ENCODE measurements around the gene SORL1. TPM values are rescaled to one million over a fixed set of nuclear protein-coding genes. Genes with fewer than 3 reads are reported as not detected.

The SORL1 gene
- total RNA-seq, 1 experiment from 2014 or later = 6.1 TPM

- CTCF ChIA-PET = interaction anchor here (0.6 kb wide), 1 partner anchor 50 kb away, joined by 3 read pairs; no protein-coding TSS in a partner anchor
- Mint-ChIP-seq H3K27ac (ENCODE audit: unreplicated experiment) (no peak overlapping the region), H3K27me3 (ENCODE audit: unreplicated experiment) (no peaks in the 10 kb centered on the region), H3K4me3 (ENCODE audit: low read depth, unreplicated experiment) (no peak overlapping the region), H3K9me3 (ENCODE audit: low read depth, unreplicated experiment) (no peaks in the 10 kb centered on the region), H3K36me3 (ENCODE audit: insufficient read depth, unreplicated experiment) (no peaks in the 10 kb centered on the region), H3K4me1 (ENCODE audit: low read depth, unreplicated experiment) (no peaks in the 10 kb centered on the region)
- intact Hi-C loops (cut with micrococcal nuclease; ENCODE audit: unreplicated experiment) = no loop called here
- no peak for DNase-seq
- TF ChIP-seq CTCF (IDR thresholded peaks at IDR 0.05; ENCODE audit: unreplicated experiment) = no peak
- BruUV-seq (replicated peaks) = no TSS peak
Observed at GRCh38 chr11:121544956-121545355, 92.8 kb downstream of the SORL1 start.

GRCh38 chr11:121547574-121547973 is 95.5 kb downstream of the SORL1 start:
- intact Hi-C loops (cut with micrococcal nuclease; ENCODE audit: unreplicated experiment) = no loop called here
- CTCF ChIA-PET = no interaction called here
- no peaks in the 10 kb centered on the region for H3K9me3 Mint-ChIP-seq (ENCODE audit: low read depth, unreplicated experiment)
- H3K27ac Mint-ChIP-seq (ENCODE audit: unreplicated experiment) = no peak overlapping the region
- BruUV-seq (replicated peaks) = no TSS peak
- no peaks in the 10 kb centered on the region for H3K4me1 Mint-ChIP-seq (ENCODE audit: low read depth, unreplicated experiment)
- no peaks in the 10 kb centered on the region for H3K36me3 Mint-ChIP-seq (ENCODE audit: insufficient read depth, unreplicated experiment)
- no peak overlapping the region for H3K4me3 Mint-ChIP-seq (ENCODE audit: low read depth, unreplicated experiment)
- TF ChIP-seq CTCF (IDR thresholded peaks at IDR 0.05; ENCODE audit: unreplicated experiment) = no peak
- no peak for DNase-seq
- no peaks in the 10 kb centered on the region for H3K27me3 Mint-ChIP-seq (ENCODE audit: unreplicated experiment)

DNA sequence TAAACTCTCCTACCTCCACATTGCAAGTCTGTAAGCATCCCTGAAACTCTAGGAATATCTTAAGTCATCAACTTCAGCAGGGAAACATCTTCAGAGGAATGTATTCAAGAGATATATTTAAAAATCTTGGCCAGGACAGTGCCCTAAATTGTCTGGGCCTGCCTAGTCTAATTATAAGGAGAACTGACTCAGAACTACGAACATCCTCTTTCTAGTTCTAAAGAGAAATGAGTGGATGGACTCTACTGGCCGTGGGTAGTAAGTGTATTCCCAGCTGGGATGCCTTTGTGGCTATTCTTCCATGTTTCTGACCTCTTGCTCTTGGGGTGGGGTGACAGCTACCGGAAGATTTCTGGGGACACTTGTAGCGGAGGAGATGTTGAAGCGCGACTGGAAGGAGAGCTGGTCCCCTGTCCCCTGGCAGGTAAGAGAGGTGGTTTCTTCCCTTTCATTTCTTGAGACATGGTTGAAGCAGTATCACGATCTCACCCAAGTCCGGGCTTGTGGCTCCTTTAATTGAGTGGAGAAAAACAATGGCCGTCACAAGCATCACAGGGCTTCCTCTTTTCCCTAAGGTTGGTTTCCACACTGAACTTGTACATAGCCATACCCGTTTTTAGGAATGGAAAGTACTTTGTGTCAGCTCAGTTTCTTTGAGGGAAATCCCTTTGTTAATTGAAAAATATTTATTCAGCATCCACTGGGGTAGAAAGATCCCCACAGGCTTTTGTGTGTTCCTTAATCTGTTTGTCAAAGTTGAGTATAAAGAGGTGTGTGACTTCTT is 98.3 kb downstream of the SORL1 start:
- no peak for TF ChIP-seq CTCF (IDR thresholded peaks at IDR 0.05; ENCODE audit: unreplicated experiment)
- CTCF ChIA-PET = interaction anchor here (0.6 kb wide), 1 partner anchor 83 kb away, joined by 4 read pairs; no protein-coding TSS in a partner anchor
- H3K27me3 Mint-ChIP-seq (ENCODE audit: unreplicated experiment) = no peaks in the 10 kb centered on the region
- H3K4me3 Mint-ChIP-seq (ENCODE audit: low read depth, unreplicated experiment) = no peak overlapping the region
- H3K4me1 Mint-ChIP-seq (ENCODE audit: low read depth, unreplicated experiment) = peaks cover 15% of the 10 kb centered on the region
- BruUV-seq (replicated peaks) = no TSS peak
- H3K27ac Mint-ChIP-seq (ENCODE audit: unreplicated experiment) = no peak overlapping the region
- intact Hi-C loops (cut with micrococcal nuclease; ENCODE audit: unreplicated experiment) = loop anchor here (10.0 kb wide), 1 partner anchor 86 kb away; no protein-coding TSS in a partner anchor
- H3K36me3 Mint-ChIP-seq (ENCODE audit: insufficient read depth, unreplicated experiment) = no peaks in the 10 kb centered on the region
- no peaks in the 10 kb centered on the region for H3K9me3 Mint-ChIP-seq (ENCODE audit: low read depth, unreplicated experiment)
- no peak for DNase-seq

DNA sequence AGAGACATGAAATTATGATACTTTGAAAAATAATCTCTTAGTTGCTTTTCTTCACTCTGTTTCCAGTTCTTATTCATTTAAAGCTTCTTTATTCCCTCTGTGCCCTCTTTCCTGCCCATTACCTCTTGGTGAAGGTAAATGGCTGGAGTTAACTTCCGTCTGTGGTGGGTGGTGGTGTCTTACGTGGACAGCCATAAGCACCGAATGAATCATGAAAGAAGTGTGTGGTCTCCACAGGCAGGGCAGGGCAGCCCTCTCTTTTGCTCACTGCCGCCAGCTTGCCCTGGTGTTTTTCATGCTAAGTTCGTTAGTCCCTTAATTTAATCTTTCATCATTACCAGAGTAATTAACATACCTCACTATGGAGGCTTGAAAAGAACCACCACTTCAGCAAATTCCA is 99.3 kb downstream of the SORL1 start:
- CTCF ChIA-PET = interaction anchor here (0.6 kb wide), 1 partner anchor 84 kb away, joined by 4 read pairs; no protein-coding TSS in a partner anchor

More for the DNA sequence above, 99.3 kb downstream of the SORL1 start:
- DNase-seq = no peak
- H3K4me3 Mint-ChIP-seq (ENCODE audit: low read depth, unreplicated experiment) = no peak overlapping the region
- H3K4me1 Mint-ChIP-seq (ENCODE audit: low read depth, unreplicated experiment) = peaks cover 15% of the 10 kb centered on the region
- TF ChIP-seq CTCF (IDR thresholded peaks at IDR 0.05; ENCODE audit: unreplicated experiment) = no peak
- intact Hi-C loops (cut with micrococcal nuclease; ENCODE audit: unreplicated experiment) = loop anchor here (10.0 kb wide), 1 partner anchor 87 kb away; no protein-coding TSS in a partner anchor
- no peak overlapping the region for H3K27ac Mint-ChIP-seq (ENCODE audit: unreplicated experiment)
- H3K27me3 Mint-ChIP-seq (ENCODE audit: unreplicated experiment) = no peaks in the 10 kb centered on the region
- H3K36me3 Mint-ChIP-seq (ENCODE audit: insufficient read depth, unreplicated experiment) = no peaks in the 10 kb centered on the region
- BruUV-seq (replicated peaks) = no TSS peak
- no peaks in the 10 kb centered on the region for H3K9me3 Mint-ChIP-seq (ENCODE audit: low read depth, unreplicated experiment)

Measured in Calu3 (cell line).